HepG2 (cell line): ENCODE measurements around the gene KLF15. TPM values are rescaled to one million over a fixed set of nuclear protein-coding genes. Genes with fewer than 3 reads are reported as not detected.

Source experiments
- AHR ChIP-seq: IDR thresholded peaks from 2 replicates; pipeline ENCODE4 v1.6.1; 2018; ENCODE audit warnings: missing genetic modification reagents, missing compliant biosample characterization
- ATRX ChIP-seq: sonication (generic); formaldehyde crosslinking; IDR thresholded peaks from 2 replicates; pipeline ENCODE4 v1.4.0; 2020; ENCODE audit warnings: missing genetic modification reagents, borderline replicate concordance
- BRF2 ChIP-seq: sonication (generic); formaldehyde crosslinking; IDR thresholded peaks from 2 replicates; pipeline ENCODE4 v1.8.1; 2022; ENCODE audit warnings: mild to moderate bottlenecking, missing genetic modification reagents
- CCAR2 ChIP-seq: fragments of 200-400 bp; formaldehyde crosslinking; optimal IDR thresholded peaks from 2 replicates; pipeline ENCODE3; 2018; ENCODE audit warnings: low read depth, mild to moderate bottlenecking, low read length, moderate library complexity
- FIP1L1 ChIP-seq: fragments of 200-400 bp; formaldehyde crosslinking; IDR thresholded peaks from 2 replicates; pipeline ENCODE4 v1.6.1; 2018; ENCODE audit warnings: low read depth, mild to moderate bottlenecking, low read length, moderate library complexity, borderline replicate concordance; ENCODE audit not compliant: insufficient read depth
- FOXA3 ChIP-seq: IDR thresholded peaks from 2 replicates; pipeline ENCODE4 v1.6.1; 2016; ENCODE audit warnings: missing genetic modification reagents, missing compliant biosample characterization
- NFATC3 ChIP-seq: sonication (generic); formaldehyde crosslinking; IDR thresholded peaks from 2 replicates; pipeline ENCODE4 v1.5.1; 2020; ENCODE audit warnings: mild to moderate bottlenecking, missing genetic modification reagents
- NKX3-1 ChIP-seq: sonication (generic); formaldehyde crosslinking; IDR thresholded peaks from 2 replicates; pipeline ENCODE4 v1.5.0; 2020; ENCODE audit warnings: missing genetic modification reagents
- NPAS2 ChIP-seq: sonication (generic); formaldehyde crosslinking; IDR thresholded peaks from 2 replicates; pipeline ENCODE4 v1.8.0; 2022; ENCODE audit warnings: mild to moderate bottlenecking, missing genetic modification reagents, borderline replicate concordance
- NRL ChIP-seq: sonication (generic); formaldehyde crosslinking; IDR thresholded peaks from 2 replicates; pipeline ENCODE4 v1.5.0; 2020; ENCODE audit warnings: missing genetic modification reagents, mild to moderate bottlenecking, moderate library complexity, borderline replicate concordance
- PREB ChIP-seq: sonication (generic); formaldehyde crosslinking; IDR thresholded peaks from 2 replicates; pipeline ENCODE4 v1.4.0; 2020; ENCODE audit warnings: missing genetic modification reagents
- RBM22 ChIP-seq: fragments of 200-400 bp; formaldehyde crosslinking; optimal IDR thresholded peaks from 2 replicates; pipeline ENCODE3; 2017; ENCODE audit warnings: mild to moderate bottlenecking, low read length, moderate library complexity
- SETDB1 ChIP-seq: sonication (generic); formaldehyde crosslinking; IDR thresholded peaks from 2 replicates; pipeline ENCODE4 v1.5.1; 2020; ENCODE audit warnings: missing genetic modification reagents, mild to moderate bottlenecking, borderline replicate concordance
- TBX3 ChIP-seq: fragments of 450-650 bp; IDR thresholded peaks from 2 replicates; pipeline ENCODE4 v1.6.1; 2017; ENCODE audit warnings: antibody characterized with exemption, mild to moderate bottlenecking, inconsistent platforms, borderline replicate concordance
- TRIM24 ChIP-seq: sonication (generic); formaldehyde crosslinking; IDR thresholded peaks from 2 replicates; pipeline ENCODE4 v1.8.0; 2022; ENCODE audit warnings: mild to moderate bottlenecking, missing genetic modification reagents
- XBP1 ChIP-seq: sonication (generic); formaldehyde crosslinking; IDR thresholded peaks from 2 replicates; pipeline ENCODE4 v1.5.0; 2020; ENCODE audit warnings: missing genetic modification reagents
- ZNF274 ChIP-seq: sonication (generic); formaldehyde crosslinking; IDR thresholded peaks from 2 replicates; pipeline ENCODE4 v1.5.1; 2020; ENCODE audit warnings: mild to moderate bottlenecking, missing genetic modification reagents
- ZNF276 ChIP-seq: sonication (generic); formaldehyde crosslinking; IDR thresholded peaks from 2 replicates; pipeline ENCODE4 v1.4.0; 2020; ENCODE audit warnings: mild to moderate bottlenecking, low read depth, missing genetic modification reagents
- ZNF431 ChIP-seq: sonication (generic); formaldehyde crosslinking; IDR thresholded peaks from 2 replicates; pipeline ENCODE4 v1.9.0; 2022; ENCODE audit warnings: missing genetic modification reagents, low read depth, mild to moderate bottlenecking, borderline replicate concordance
- ZNF432 ChIP-seq: sonication (generic); formaldehyde crosslinking; IDR thresholded peaks from 2 replicates; pipeline ENCODE4 v1.5.0; 2020; ENCODE audit warnings: missing genetic modification reagents, mild to moderate bottlenecking, borderline replicate concordance
- ZNF629 ChIP-seq: sonication (generic); formaldehyde crosslinking; conservative IDR thresholded peaks from 2 replicates; pipeline ENCODE4 v1.5.0; 2020; ENCODE audit warnings: missing genetic modification reagents
- ZNF678 ChIP-seq: sonication (generic); formaldehyde crosslinking; IDR thresholded peaks from 2 replicates; pipeline ENCODE4 v1.4.0; 2020; ENCODE audit warnings: mild to moderate bottlenecking, missing genetic modification reagents
- ZSCAN12 ChIP-seq: sonication (generic); formaldehyde crosslinking; IDR thresholded peaks from 2 replicates; pipeline ENCODE4 v1.9.0; 2021; ENCODE audit warnings: mild to moderate bottlenecking, missing genetic modification reagents
- ZSCAN9 ChIP-seq: IDR thresholded peaks from 2 replicates; pipeline ENCODE4 v1.6.1; 2016; ENCODE audit warnings: borderline replicate concordance
- polyA plus RNA-seq, 8 experiments: library from polyadenylated mRNA; depleted of rRNA in 3 of 8; stranded (reverse) in 7 of 8; unstranded in 1 of 8; fragments of >200 nt; fragmentation: Illumina TruSeq in 4 of 8; extraction: Trizol in 4 of 8; gene quantifications; 2 replicates each; pipeline versions ENCODE4 v1.2.1 to v1.2.3, GENCODE V29; 2011 to 2016; ENCODE audit warnings: low read depth in 4 of 8, missing spikeins in 1 of 8, mixed read lengths in 1 of 8; ENCODE audit not compliant: insufficient read depth in 1 of 8
- total RNA-seq, 5 experiments: library from RNA; depleted of rRNA; stranded (reverse); fragments of >200 nt; fragmentation: Illumina TruSeq; extraction: Trizol; gene quantifications; 2 replicates each; pipeline ENCODE4 v1.2.3, GENCODE V29; 2016; ENCODE audit warnings: low read depth in 1 of 5
- TF ChIP-seq, protein P1 (sequence below): sonication (generic); formaldehyde crosslinking; IDR thresholded peaks from 2 replicates; pipeline ENCODE4 v1.5.1; 2020; ENCODE audit warnings: missing genetic modification reagents, mild to moderate bottlenecking, borderline replicate concordance

Gene KLF15
- total and polyA plus RNA-seq, 2 of the 13 experiments (the other 11 are each of a cell fraction or from before 2014, with no cell fraction given): 7.1 to 7.8 TPM

DNA sequence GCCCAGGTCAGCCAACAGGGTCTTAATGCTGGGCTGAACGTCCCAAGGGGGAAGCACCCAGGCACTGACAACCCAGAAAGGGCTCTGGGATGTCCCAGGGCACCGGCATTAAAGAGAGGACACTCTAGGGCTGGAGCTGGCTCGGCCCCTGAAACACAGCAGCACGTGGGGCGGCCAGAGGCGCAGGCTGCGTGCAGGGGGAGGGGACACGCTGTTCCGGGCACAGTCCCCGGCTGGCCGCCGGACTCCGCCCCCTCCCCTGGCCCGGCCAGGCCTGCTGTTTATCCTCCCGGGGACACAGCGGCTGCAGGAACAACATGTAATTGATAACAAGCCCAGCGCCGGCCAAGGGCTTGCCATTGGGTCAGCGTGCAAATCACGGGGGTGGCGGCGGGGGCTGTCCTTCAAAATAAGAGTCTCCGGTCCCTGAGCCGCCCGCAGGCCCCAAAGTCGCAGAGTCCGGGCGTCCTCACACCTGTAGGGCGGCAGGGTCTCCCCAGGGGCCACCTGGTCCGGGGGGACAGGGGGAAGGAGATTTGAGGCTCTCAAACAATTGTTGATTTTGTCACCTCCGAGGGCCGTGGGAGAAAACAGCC is 1.3 kb downstream of the KLF15 start (continued):
- TF ChIP-seq BRF2 (CRISPR knock-in tag): no peak
- TF ChIP-seq NPAS2 (CRISPR knock-in tag): no peak
- TF ChIP-seq ZNF431 (CRISPR knock-in tag): no peak
- no peak for TF ChIP-seq PREB (CRISPR knock-in tag)
- no peak for TF ChIP-seq CCAR2
- TF ChIP-seq RBM22: peak; percentile 14
- TF ChIP-seq ZNF432 (CRISPR knock-in tag): no peak
- no peak for TF ChIP-seq FIP1L1
- no peak for TF ChIP-seq ZNF629
- TF ChIP-seq NRL (CRISPR knock-in tag): no peak; the same call in 1 of the 2 replicates
- peak; percentile 30; the same call in 1 of the 2 replicates for TF ChIP-seq ZNF274 (CRISPR knock-in tag)
- no peak for TF ChIP-seq TRIM24
- 0 out of 2 replicates have a peak, but pooled peaks have one; percentile 20 for TF ChIP-seq ZSCAN9
- no peak for TF ChIP-seq ZNF678 (CRISPR knock-in tag)
- TF ChIP-seq, protein P1, sequence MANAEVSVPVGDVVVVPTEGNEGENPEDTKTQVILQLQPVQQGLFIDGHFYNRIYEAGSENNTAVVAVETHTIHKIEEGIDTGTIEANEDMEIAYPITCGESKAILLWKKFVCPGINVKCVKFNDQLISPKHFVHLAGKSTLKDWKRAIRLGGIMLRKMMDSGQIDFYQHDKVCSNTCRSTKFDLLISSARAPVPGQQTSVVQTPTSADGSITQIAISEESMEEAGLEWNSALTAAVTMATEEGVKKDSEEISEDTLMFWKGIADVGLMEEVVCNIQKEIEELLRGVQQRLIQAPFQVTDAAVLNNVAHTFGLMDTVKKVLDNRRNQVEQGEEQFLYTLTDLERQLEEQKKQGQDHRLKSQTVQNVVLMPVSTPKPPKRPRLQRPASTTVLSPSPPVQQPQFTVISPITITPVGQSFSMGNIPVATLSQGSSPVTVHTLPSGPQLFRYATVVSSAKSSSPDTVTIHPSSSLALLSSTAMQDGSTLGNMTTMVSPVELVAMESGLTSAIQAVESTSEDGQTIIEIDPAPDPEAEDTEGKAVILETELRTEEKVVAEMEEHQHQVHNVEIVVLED (CRISPR knock-in tag): peak; percentile 81
- peak; percentile 79 for TF ChIP-seq FOXA3 (CRISPR knock-in tag)
- TF ChIP-seq ATRX (CRISPR knock-in tag): no peak
- TF ChIP-seq AHR (CRISPR knock-in tag): no peak
- no peak for TF ChIP-seq XBP1 (CRISPR knock-in tag)
- TF ChIP-seq SETDB1: no peak
- TF ChIP-seq NFATC3 (CRISPR knock-in tag): no peak
- TF ChIP-seq TBX3: no peak
- TF ChIP-seq ZNF276 (CRISPR knock-in tag): peak; percentile 57; the same call in 1 of the 2 replicates
- no peak for TF ChIP-seq NKX3-1 (CRISPR knock-in tag)
- TF ChIP-seq ZSCAN12 (CRISPR knock-in tag): no peak
